H1 (cell line): ENCODE measurements around the gene CCR2.

ENCODE experiments used
- ASH2L ChIP-seq: fragments of 200-600, 300-600 bp; sonication (generic); IDR thresholded peaks from one replicate; pipeline ENCODE4 v1.7.1; 2017; ENCODE audit warnings: low read length
- CREB1 ChIP-seq: IDR thresholded peaks from 2 replicates; pipeline ENCODE4 v1.6.1; 2012; ENCODE audit warnings: inconsistent platforms
- EZH2 ChIP-seq: fragments of 200-600 bp; sonication (generic); IDR thresholded peaks from 2 replicates; pipeline ENCODE4 v1.7.1; 2012; ENCODE audit warnings: low read depth, mild to moderate bottlenecking, moderate library complexity, low read length, inconsistent platforms; ENCODE audit not compliant: severe bottlenecking
- POLR2A ChIP-seq, 2 experiments: IDR thresholded peaks; 1 replicate in 1 of 2; 2 replicates in 1 of 2; pipeline ENCODE4 v1.6.1; 2011; ENCODE audit warnings: low read depth in 2 of 2, low read length in 2 of 2, mild to moderate bottlenecking in 2 of 2; ENCODE audit errors: control extremely low read depth in 1 of 2
- POLR2AphosphoS5 ChIP-seq: IDR thresholded peaks from 2 replicates; pipeline ENCODE4 v1.6.1; 2011; ENCODE audit warnings: low read depth, low read length
- RFX5 ChIP-seq: IDR thresholded peaks from 2 replicates; pipeline ENCODE4 v1.6.1; 2011; ENCODE audit warnings: low read depth, low read length, improper control_type of control experiment, borderline replicate concordance
- SP2 ChIP-seq: IDR thresholded peaks from 2 replicates; pipeline ENCODE4 v1.6.1; 2012; ENCODE audit warnings: mild to moderate bottlenecking, low read length, inconsistent platforms
- SRF ChIP-seq: IDR thresholded peaks from 2 replicates; pipeline ENCODE4 v1.6.1; 2011; ENCODE audit warnings: mild to moderate bottlenecking, low read depth, low read length, moderate library complexity
- TBP ChIP-seq: IDR thresholded peaks from 2 replicates; pipeline ENCODE4 v1.6.1; 2011; ENCODE audit warnings: low read depth, low read length, improper control_type of control experiment
- TF ChIP-seq, protein P1 (sequence below), 3 experiments: IDR thresholded peaks; 1 replicate in 2 of 3; 2 replicates in 1 of 3; pipeline versions ENCODE4 v1.5.1 to v1.6.1; 2011; ENCODE audit warnings: low read length in 3 of 3, mild to moderate bottlenecking in 3 of 3, inconsistent platforms in 2 of 3, low read depth in 1 of 3, moderate library complexity in 1 of 3; ENCODE audit not compliant: insufficient read depth in 1 of 3; ENCODE audit errors: control extremely low read depth in 1 of 3
- TF ChIP-seq, protein P2 (sequence below): IDR thresholded peaks from 2 replicates; pipeline ENCODE4 v1.6.1; 2012; ENCODE audit warnings: inconsistent platforms

GRCh38 chr3:46375814-46376213 lies 21.9 kb downstream of the CCR2 start:
- no peak for TF ChIP-seq RFX5
- TF ChIP-seq, protein P1, sequence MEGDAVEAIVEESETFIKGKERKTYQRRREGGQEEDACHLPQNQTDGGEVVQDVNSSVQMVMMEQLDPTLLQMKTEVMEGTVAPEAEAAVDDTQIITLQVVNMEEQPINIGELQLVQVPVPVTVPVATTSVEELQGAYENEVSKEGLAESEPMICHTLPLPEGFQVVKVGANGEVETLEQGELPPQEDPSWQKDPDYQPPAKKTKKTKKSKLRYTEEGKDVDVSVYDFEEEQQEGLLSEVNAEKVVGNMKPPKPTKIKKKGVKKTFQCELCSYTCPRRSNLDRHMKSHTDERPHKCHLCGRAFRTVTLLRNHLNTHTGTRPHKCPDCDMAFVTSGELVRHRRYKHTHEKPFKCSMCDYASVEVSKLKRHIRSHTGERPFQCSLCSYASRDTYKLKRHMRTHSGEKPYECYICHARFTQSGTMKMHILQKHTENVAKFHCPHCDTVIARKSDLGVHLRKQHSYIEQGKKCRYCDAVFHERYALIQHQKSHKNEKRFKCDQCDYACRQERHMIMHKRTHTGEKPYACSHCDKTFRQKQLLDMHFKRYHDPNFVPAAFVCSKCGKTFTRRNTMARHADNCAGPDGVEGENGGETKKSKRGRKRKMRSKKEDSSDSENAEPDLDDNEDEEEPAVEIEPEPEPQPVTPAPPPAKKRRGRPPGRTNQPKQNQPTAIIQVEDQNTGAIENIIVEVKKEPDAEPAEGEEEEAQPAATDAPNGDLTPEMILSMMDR (IDR thresholded peaks at IDR 0.05; ENCODE audit: control extremely low read depth in 1 of 3, insufficient read depth in 1 of 3, low read depth in 1 of 3, low read length in 3 of 3), result no peak
- no peak for TF ChIP-seq POLR2AphosphoS5
- no peak for TF ChIP-seq EZH2
- TF ChIP-seq, protein P2, sequence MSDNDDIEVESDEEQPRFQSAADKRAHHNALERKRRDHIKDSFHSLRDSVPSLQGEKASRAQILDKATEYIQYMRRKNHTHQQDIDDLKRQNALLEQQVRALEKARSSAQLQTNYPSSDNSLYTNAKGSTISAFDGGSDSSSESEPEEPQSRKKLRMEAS, result no peak
- TF ChIP-seq CREB1, result no peak
- no peak for TF ChIP-seq POLR2A (IDR thresholded peaks at IDR 0.05; ENCODE audit: control extremely low read depth in 1 of 2, low read depth in 2 of 2, low read length in 2 of 2)
- TF ChIP-seq SRF, result no peak
- TF ChIP-seq TBP, result no peak
- no peak for TF ChIP-seq SP2
- no peak for TF ChIP-seq ASH2L
